Mesendoderm (in vitro differentiated cells): ENCODE data around the gene KRT6C.

Source experiments
- DNase-seq: peaks from one replicate; pipeline ENCODE4 v3.0.0; 2013
- H2AK5ac ChIP-seq: 2 replicates; pipeline ENCODE4 v1.6.1; 2013; ENCODE audit warnings: low read length, inconsistent platforms
- H2BK120ac ChIP-seq: 2 replicates; pipeline ENCODE4 v1.6.1; 2013; ENCODE audit warnings: low read depth, mild to moderate bottlenecking, low read length, moderate library complexity, mixed read lengths
- H2BK15ac ChIP-seq: replicated peaks from 2 replicates; pipeline ENCODE4 v1.6.1; 2013; ENCODE audit warnings: low read depth, mild to moderate bottlenecking, moderate library complexity
- H2BK5ac ChIP-seq: 2 replicates; pipeline ENCODE4 v1.6.1; 2013; ENCODE audit warnings: low read length, inconsistent platforms
- H3K18ac ChIP-seq: 2 replicates; pipeline ENCODE4 v1.6.1; 2013; ENCODE audit warnings: mild to moderate bottlenecking, low read length, mixed read lengths
- H3K23ac ChIP-seq: one replicate; pipeline ENCODE4 v1.6.1; 2013; ENCODE audit warnings: low read length
- H3K27ac ChIP-seq: 2 replicates; pipeline ENCODE4 v1.5.1; 2013; ENCODE audit warnings: low read depth, mild to moderate bottlenecking, inconsistent platforms, low read length, moderate library complexity
- H3K27me3 ChIP-seq: 2 replicates; pipeline ENCODE4 v1.6.1; 2013; ENCODE audit warnings: low read length, control low read depth, mild to moderate bottlenecking, inconsistent platforms; ENCODE audit not compliant: insufficient read depth, poor library complexity
- H3K36me3 ChIP-seq: 2 replicates; pipeline ENCODE4 v1.6.1; 2013; ENCODE audit warnings: low read length, inconsistent platforms; ENCODE audit not compliant: control insufficient read depth, insufficient read depth
- H3K4ac ChIP-seq: one replicate; pipeline ENCODE4 v1.6.1; 2013; ENCODE audit warnings: low read depth, mild to moderate bottlenecking, low read length, moderate library complexity
- H3K4me1 ChIP-seq: 2 replicates; pipeline ENCODE4 v1.6.1; 2013; ENCODE audit warnings: low read depth, low read length, inconsistent platforms; ENCODE audit not compliant: control insufficient read depth
- H3K4me2 ChIP-seq: 2 replicates; pipeline ENCODE4 v1.6.1; 2013; ENCODE audit warnings: low read length
- H3K4me3 ChIP-seq: 2 replicates; pipeline ENCODE4 v1.5.1; 2013; ENCODE audit warnings: mild to moderate bottlenecking, low read length
- H3K56ac ChIP-seq: one replicate; pipeline ENCODE4 v1.6.1; 2013; ENCODE audit warnings: low read length
- H3K79me1 ChIP-seq: 2 replicates; pipeline ENCODE4 v1.6.1; 2013; ENCODE audit warnings: low read length, inconsistent platforms
- H3K79me2 ChIP-seq: 2 replicates; pipeline ENCODE4 v1.6.1; 2013; ENCODE audit warnings: mild to moderate bottlenecking, low read length; ENCODE audit not compliant: control insufficient read depth, insufficient read depth
- H3K9ac ChIP-seq: 2 replicates; pipeline ENCODE4 v1.6.1; 2013; ENCODE audit warnings: low read length, inconsistent platforms
- H4K5ac ChIP-seq: one replicate; pipeline ENCODE4 v1.6.1; 2013; ENCODE audit warnings: low read length
- H4K8ac ChIP-seq: one replicate; pipeline ENCODE4 v1.6.1; 2013; ENCODE audit warnings: low read depth, mild to moderate bottlenecking, control low read depth, low read length, moderate library complexity
- WGBS: extraction: QIAGEN DNeasy Blood & Tissue Kit; methylation state at CpG from one replicate; pipeline ENCODE4 v1.1.7; 2013; ENCODE audit warnings: low lambda C conversion rate, missing lambda C conversion rate; ENCODE audit not compliant: insufficient coverage; ENCODE audit errors: extremely low coverage; 5-methylcytosine and 5-hydroxymethylcytosine counted together

The KRT6C gene

GRCh38 chr12:52438305-52439301 is 35.0 kb downstream of the KRT6C start:
- H3K4ac ChIP-seq = no peak overlapping the region
- no peak overlapping the region for H2BK15ac ChIP-seq
- H4K5ac ChIP-seq = no peak overlapping the region
- no peaks in the 10 kb centered on the region for H3K27me3 ChIP-seq
- no peak overlapping the region for H2BK5ac ChIP-seq
- H4K8ac ChIP-seq = no peak overlapping the region
- no CpG with 5 or more reads among the region's 8 CpGs for WGBS
- H2AK5ac ChIP-seq = no peak overlapping the region
- no peak for DNase-seq
- no peak overlapping the region for H2BK120ac ChIP-seq
- H3K56ac ChIP-seq = no peak overlapping the region
- peak overlapping the region; percentile 24 for H3K23ac ChIP-seq
- no peak overlapping the region for H3K18ac ChIP-seq
- no peak overlapping the region for H3K9ac ChIP-seq
- H3K4me2 ChIP-seq = no peak overlapping the region
- no peaks in the 10 kb centered on the region for H3K79me1 ChIP-seq
- peaks cover 4% of the 10 kb centered on the region for H3K4me1 ChIP-seq
- H3K36me3 ChIP-seq = no peaks in the 10 kb centered on the region
- no peak overlapping the region for H3K4me3 ChIP-seq
- H3K27ac ChIP-seq = no peak overlapping the region
- H3K79me2 ChIP-seq = no peaks in the 10 kb centered on the region

DNA sequence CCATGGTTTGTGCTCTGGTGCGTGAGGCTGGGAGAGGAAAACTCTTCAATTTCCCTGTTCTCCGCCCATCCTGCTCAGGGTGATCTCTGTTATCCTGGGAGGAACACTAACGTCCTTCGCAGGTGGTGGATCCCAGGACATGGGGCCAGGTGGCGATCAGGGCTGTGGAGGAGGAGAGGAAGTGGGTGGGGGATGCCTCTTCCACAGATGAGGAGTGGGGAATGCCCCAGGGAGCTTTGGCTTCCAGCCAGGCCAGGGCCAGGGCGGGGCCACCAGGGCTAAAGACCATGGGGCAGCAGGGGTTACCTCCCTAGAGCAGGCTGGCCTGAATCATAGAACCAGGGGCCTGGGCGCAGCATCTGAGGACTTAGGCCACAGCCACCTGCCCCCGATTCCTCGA is 36.1 kb downstream of the KRT6C start:
- H4K5ac ChIP-seq = no peak overlapping the region
- no CpG with 5 or more reads among the region's 9 CpGs for WGBS
- no peak overlapping the region for H3K18ac ChIP-seq
- H3K79me1 ChIP-seq = no peaks in the 10 kb centered on the region
- no peak overlapping the region for H2BK120ac ChIP-seq
- H3K23ac ChIP-seq = no peak overlapping the region
- no peaks in the 10 kb centered on the region for H3K27me3 ChIP-seq
- H3K4me2 ChIP-seq = no peak overlapping the region
- no peaks in the 10 kb centered on the region for H3K79me2 ChIP-seq
- H3K4ac ChIP-seq = no peak overlapping the region
- no peak overlapping the region for H4K8ac ChIP-seq
- no peak overlapping the region for H3K9ac ChIP-seq
- no peak overlapping the region for H2BK5ac ChIP-seq
- H2BK15ac ChIP-seq = no peak overlapping the region
- no peaks in the 10 kb centered on the region for H3K36me3 ChIP-seq
- no peak overlapping the region for H3K27ac ChIP-seq
- H2AK5ac ChIP-seq = no peak overlapping the region
- H3K56ac ChIP-seq = no peak overlapping the region
- H3K4me3 ChIP-seq = no peak overlapping the region
- no peak for DNase-seq
- H3K4me1 ChIP-seq = peaks cover 2% of the 10 kb centered on the region

GRCh38 chr12:52436828-52437474 is 36.7 kb downstream of the KRT6C start:
- H3K18ac ChIP-seq = no peak overlapping the region
- H3K9ac ChIP-seq = no peak overlapping the region
- no peak overlapping the region for H3K4ac ChIP-seq
- WGBS = no CpG with 5 or more reads among the region's 9 CpGs
- no peak overlapping the region for H4K5ac ChIP-seq
- H3K79me2 ChIP-seq = no peaks in the 10 kb centered on the region
- H3K56ac ChIP-seq = no peak overlapping the region
- DNase-seq = no peak
- H4K8ac ChIP-seq = no peak overlapping the region
- H3K4me2 ChIP-seq = no peak overlapping the region
- no peaks in the 10 kb centered on the region for H3K36me3 ChIP-seq
- H3K4me3 ChIP-seq = no peak overlapping the region
- H3K23ac ChIP-seq = no peak overlapping the region
- H3K4me1 ChIP-seq = no peaks in the 10 kb centered on the region
- H2AK5ac ChIP-seq = no peak overlapping the region
- no peak overlapping the region for H2BK15ac ChIP-seq
- H2BK120ac ChIP-seq = no peak overlapping the region
- H3K27me3 ChIP-seq = no peaks in the 10 kb centered on the region
- no peak overlapping the region for H2BK5ac ChIP-seq
- no peaks in the 10 kb centered on the region for H3K79me1 ChIP-seq
- H3K27ac ChIP-seq = no peak overlapping the region

- Histone ChIP-seq H3K9ac (no peak overlapping the region), H3K36me3 (no peaks in the 10 kb centered on the region), H3K4me1 (no peaks in the 10 kb centered on the region), H3K23ac (peak overlapping the region; percentile 24), H2BK120ac (no peak overlapping the region), H4K5ac (no peak overlapping the region), H3K18ac (no peak overlapping the region), H3K79me2 (no peaks in the 10 kb centered on the region), H3K79me1 (no peaks in the 10 kb centered on the region), H4K8ac (no peak overlapping the region), H3K56ac (no peak overlapping the region), H3K27ac (no peak overlapping the region), H2BK5ac (no peak overlapping the region), H3K4me3 (no peak overlapping the region), H3K4me2 (no peak overlapping the region), H3K4ac (no peak overlapping the region), H2BK15ac (no peak overlapping the region), H3K27me3 (no peaks in the 10 kb centered on the region), H2AK5ac (no peak overlapping the region)
- no peak for DNase-seq
- no CpG with 5 or more reads among the region's 9 CpGs for WGBS
Observed at GRCh38 chr12:52436000-52436827, 37.4 kb downstream of the KRT6C start.

GRCh38 chr12:52435659-52435999 is 38.0 kb downstream of the KRT6C start:
- Histone ChIP-seq H3K36me3 (no peaks in the 10 kb centered on the region), H3K9ac (no peak overlapping the region), H3K18ac (no peak overlapping the region), H3K27ac (no peak overlapping the region), H2AK5ac (no peak overlapping the region), H3K79me1 (no peaks in the 10 kb centered on the region), H3K79me2 (no peaks in the 10 kb centered on the region), H2BK120ac (no peak overlapping the region), H3K4me2 (no peak overlapping the region), H4K5ac (no peak overlapping the region), H3K4me1 (no peaks in the 10 kb centered on the region), H2BK15ac (no peak overlapping the region), H2BK5ac (no peak overlapping the region), H3K4me3 (no peak overlapping the region), H3K23ac (no peak overlapping the region), H3K4ac (no peak overlapping the region), H3K56ac (no peak overlapping the region), H3K27me3 (no peaks in the 10 kb centered on the region), H4K8ac (no peak overlapping the region)
- WGBS = no CpG with 5 or more reads among the region's 6 CpGs
- no peak for DNase-seq
